ENCODE data around the gene ECT2L. TPM values are rescaled to one million over a fixed set of nuclear protein-coding genes. Genes with fewer than 3 reads are reported as not detected.

Gene ECT2L
- polyA plus RNA-seq, 2 of the 4 experiments (the other 2 are of a cell fraction) = 0.01 TPM; not detected in 1

DNA sequence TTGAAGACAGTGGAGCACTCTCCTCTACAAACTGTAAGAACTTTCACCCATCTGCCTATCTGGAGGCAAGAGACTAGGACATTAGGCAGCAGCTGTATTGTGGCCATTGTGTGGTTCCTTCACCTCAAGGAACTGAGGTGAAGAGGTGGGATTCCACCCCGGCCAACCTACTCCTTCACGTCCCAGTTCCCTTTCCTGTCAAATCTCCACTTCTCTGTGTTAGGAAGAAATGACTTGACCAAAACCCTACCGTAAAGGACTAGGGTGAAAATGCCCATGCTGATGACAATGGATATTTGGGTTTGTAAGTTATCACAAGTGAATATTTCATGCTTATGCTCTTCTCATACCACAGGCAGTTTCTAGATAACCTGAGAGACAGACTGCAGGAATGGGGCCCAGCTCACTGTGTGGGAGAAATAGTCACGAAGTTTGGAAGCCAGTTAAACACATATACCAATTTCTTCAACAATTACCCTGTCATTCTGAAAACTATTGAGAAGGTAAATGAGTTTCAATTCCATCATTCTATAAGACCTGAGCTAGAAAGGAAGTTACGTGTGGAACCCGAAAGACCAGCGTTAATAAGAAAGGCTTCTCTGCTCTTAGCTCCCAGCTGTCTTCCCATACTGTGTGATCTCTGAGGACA is 86.6 kb downstream of the ECT2L start (continued):
- TF ChIP-seq ZC3H11A (IDR thresholded peaks at IDR 0.05) = no peak
- TF ChIP-seq HDAC2 (IDR thresholded peaks at IDR 0.05) = no peak
- no peak for TF ChIP-seq E2F6 (IDR thresholded peaks at IDR 0.05; ENCODE audit: borderline replicate concordance, low read depth)
- TF ChIP-seq NR3C1 (IDR thresholded peaks at IDR 0.05) = no peak

- Histone ChIP-seq H3K9me3 (no peaks in the 10 kb centered on the region), H3K27ac (no peak overlapping the region), H3K4me3 (no peak overlapping the region), H3K4me1 (no peaks in the 10 kb centered on the region), H3K4me2 (no peak overlapping the region)
- POLR2A ChIA-PET = no interaction called here
- 82% methylated on average over 13 of the region's 13 CpGs for WGBS (ENCODE audit: missing lambda C conversion rate)
- DNase-seq (ENCODE audit: low read depth in 1 of 2, low spot score in 1 of 2) = no peak
- no peak for ATAC-seq
- no peak for TF ChIP-seq ZC3H11A (IDR thresholded peaks at IDR 0.05)
- no peak for TF ChIP-seq HOXB13 (CRISPR knock-in tag; IDR thresholded peaks at IDR 0.05; ENCODE audit: low read depth)
- CTCF ChIA-PET = no interaction called here
- no peak for FAIRE-seq
Observed at GRCh38 chr6:138885156-138885819, 89.4 kb downstream of the ECT2L start.

DNA sequence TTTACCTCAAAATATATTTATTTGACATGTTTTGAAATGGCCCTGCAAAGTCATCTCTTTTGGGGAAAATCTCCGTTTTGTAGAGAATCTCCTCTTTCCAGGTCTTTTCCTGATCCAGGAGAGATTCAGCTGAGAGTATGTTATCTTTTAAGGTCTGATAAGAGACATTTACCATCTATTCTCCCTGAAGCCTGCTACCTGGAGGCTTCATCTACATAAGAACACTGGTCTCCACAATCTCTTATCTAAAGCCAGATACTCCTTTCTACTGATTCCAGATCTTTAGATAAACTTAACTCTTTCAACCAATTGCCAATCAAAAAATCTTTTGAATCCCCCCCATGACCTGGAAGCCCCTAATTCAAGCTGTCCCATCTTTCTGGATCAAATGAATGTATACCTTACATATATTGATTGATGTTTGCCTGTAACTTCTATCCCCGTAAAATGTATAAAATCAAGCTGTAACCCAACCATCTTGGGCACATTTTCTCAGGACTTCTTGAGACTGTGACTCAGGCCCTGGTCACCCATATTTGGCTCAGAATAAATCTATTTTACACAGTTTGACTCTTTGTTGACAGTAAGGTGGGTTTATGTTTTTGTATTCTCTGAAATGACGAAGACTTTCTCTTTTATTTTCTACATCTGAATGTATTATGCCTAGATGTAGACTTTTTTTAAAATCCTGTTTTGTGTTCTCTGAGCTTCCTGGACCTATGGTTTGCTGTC is 95.5 kb downstream of the ECT2L start:
- no peaks in the 10 kb centered on the region for H3K9me3 ChIP-seq
- TF ChIP-seq KDM1A (IDR thresholded peaks at IDR 0.05; ENCODE audit: low read depth) = no peak
- TF ChIP-seq, protein P1, sequence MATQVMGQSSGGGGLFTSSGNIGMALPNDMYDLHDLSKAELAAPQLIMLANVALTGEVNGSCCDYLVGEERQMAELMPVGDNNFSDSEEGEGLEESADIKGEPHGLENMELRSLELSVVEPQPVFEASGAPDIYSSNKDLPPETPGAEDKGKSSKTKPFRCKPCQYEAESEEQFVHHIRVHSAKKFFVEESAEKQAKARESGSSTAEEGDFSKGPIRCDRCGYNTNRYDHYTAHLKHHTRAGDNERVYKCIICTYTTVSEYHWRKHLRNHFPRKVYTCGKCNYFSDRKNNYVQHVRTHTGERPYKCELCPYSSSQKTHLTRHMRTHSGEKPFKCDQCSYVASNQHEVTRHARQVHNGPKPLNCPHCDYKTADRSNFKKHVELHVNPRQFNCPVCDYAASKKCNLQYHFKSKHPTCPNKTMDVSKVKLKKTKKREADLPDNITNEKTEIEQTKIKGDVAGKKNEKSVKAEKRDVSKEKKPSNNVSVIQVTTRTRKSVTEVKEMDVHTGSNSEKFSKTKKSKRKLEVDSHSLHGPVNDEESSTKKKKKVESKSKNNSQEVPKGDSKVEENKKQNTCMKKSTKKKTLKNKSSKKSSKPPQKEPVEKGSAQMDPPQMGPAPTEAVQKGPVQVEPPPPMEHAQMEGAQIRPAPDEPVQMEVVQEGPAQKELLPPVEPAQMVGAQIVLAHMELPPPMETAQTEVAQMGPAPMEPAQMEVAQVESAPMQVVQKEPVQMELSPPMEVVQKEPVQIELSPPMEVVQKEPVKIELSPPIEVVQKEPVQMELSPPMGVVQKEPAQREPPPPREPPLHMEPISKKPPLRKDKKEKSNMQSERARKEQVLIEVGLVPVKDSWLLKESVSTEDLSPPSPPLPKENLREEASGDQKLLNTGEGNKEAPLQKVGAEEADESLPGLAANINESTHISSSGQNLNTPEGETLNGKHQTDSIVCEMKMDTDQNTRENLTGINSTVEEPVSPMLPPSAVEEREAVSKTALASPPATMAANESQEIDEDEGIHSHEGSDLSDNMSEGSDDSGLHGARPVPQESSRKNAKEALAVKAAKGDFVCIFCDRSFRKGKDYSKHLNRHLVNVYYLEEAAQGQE (IDR thresholded peaks at IDR 0.05) = no peak
- no peak for TF ChIP-seq FOXS1 (CRISPR knock-in tag; IDR thresholded peaks at IDR 0.05)
- TF ChIP-seq RNF2 (IDR thresholded peaks at IDR 0.05; ENCODE audit: borderline replicate concordance, low read depth) = no peak
- no peak for TF ChIP-seq SMC3 (IDR thresholded peaks at IDR 0.05)
- no peak for TF ChIP-seq HOXB13 (CRISPR knock-in tag; IDR thresholded peaks at IDR 0.05; ENCODE audit: low read depth)
- no peak for TF ChIP-seq ESRRA (IDR thresholded peaks at IDR 0.05; ENCODE audit: borderline replicate concordance, low read length)
- TF ChIP-seq ZNF302 (CRISPR knock-in tag; IDR thresholded peaks at IDR 0.05) = no peak
- no peak for TF ChIP-seq NPAS2 (CRISPR knock-in tag; IDR thresholded peaks at IDR 0.05; ENCODE audit: borderline replicate concordance)
- no peak for TF ChIP-seq CHD2 (IDR thresholded peaks at IDR 0.05; ENCODE audit: low read length, partially characterized antibody)
- ATAC-seq (no peak), DNase-seq (ENCODE audit: low read depth in 1 of 2, low spot score in 1 of 2) (no peak), FAIRE-seq (no peak)
- no peaks in the 10 kb centered on the region for H3K4me1 ChIP-seq
- ChIA-PET POLR2A (no interaction called here), CTCF (no interaction called here)
- H3K4me2 ChIP-seq = no peak overlapping the region
- H3K27ac ChIP-seq = no peak overlapping the region
- no peak overlapping the region for H3K4me3 ChIP-seq
- WGBS (ENCODE audit: missing lambda C conversion rate) = 99% methylated on average over 3 of the region's 3 CpGs

Data from A549 (cell line).